Measurements from ENCODE around the gene ARHGAP24. TPM values are rescaled to one million over a fixed set of nuclear protein-coding genes. Genes with fewer than 3 reads are reported as not detected.

Gene ARHGAP24
- total and polyA plus RNA-seq, 4 donors = 10.0 to 79.4 (median 21.6) TPM

- WGBS, 2 donors = 69 to 85% methylated on average over 1 of the region's 1 CpG
- ATAC-seq (ENCODE audit: insufficient read depth, low FRiP score) = no peak
- H3K9ac ChIP-seq (ENCODE audit: insufficient read depth in 1 of 2, low read length in 2 of 2) = no peak overlapping the region
- peaks cover 0 to 10% (median 0%) of the 10 kb centered on the region in 5 donors for H3K4me1 ChIP-seq (ENCODE audit: control insufficient read depth in 5 of 5, insufficient read depth in 5 of 5, low read length in 5 of 5)
- H3K27ac ChIP-seq (ENCODE audit: low read depth in 1 of 2, low read length in 1 of 2) = no peak overlapping the region
- no peaks in the 10 kb centered on the region for H3K9me3 ChIP-seq (ENCODE audit: control insufficient read depth in 4 of 4, insufficient read depth in 3 of 4, low read length in 3 of 4)
- DNase-seq = peak in 1 of 3 donors; percentile 9
- H3K4me3 ChIP-seq = no peak overlapping the region
- TF ChIP-seq, protein P1, sequence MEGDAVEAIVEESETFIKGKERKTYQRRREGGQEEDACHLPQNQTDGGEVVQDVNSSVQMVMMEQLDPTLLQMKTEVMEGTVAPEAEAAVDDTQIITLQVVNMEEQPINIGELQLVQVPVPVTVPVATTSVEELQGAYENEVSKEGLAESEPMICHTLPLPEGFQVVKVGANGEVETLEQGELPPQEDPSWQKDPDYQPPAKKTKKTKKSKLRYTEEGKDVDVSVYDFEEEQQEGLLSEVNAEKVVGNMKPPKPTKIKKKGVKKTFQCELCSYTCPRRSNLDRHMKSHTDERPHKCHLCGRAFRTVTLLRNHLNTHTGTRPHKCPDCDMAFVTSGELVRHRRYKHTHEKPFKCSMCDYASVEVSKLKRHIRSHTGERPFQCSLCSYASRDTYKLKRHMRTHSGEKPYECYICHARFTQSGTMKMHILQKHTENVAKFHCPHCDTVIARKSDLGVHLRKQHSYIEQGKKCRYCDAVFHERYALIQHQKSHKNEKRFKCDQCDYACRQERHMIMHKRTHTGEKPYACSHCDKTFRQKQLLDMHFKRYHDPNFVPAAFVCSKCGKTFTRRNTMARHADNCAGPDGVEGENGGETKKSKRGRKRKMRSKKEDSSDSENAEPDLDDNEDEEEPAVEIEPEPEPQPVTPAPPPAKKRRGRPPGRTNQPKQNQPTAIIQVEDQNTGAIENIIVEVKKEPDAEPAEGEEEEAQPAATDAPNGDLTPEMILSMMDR (IDR thresholded peaks at IDR 0.05; ENCODE audit: control extremely low read depth, extremely low read depth) = no peak
- no peaks in the 10 kb centered on the region for H3K27me3 ChIP-seq (ENCODE audit: control insufficient read depth in 3 of 3, insufficient read depth in 3 of 3, low read length in 2 of 3)
- no peaks in the 10 kb centered on the region for H3K36me3 ChIP-seq (ENCODE audit: control insufficient read depth in 4 of 4, insufficient read depth in 4 of 4, low read length in 4 of 4)
These were observed 124.0 kb downstream of the ARHGAP24 start for GRCh38 chr4:85598936-85599335.

- WGBS, 2 donors = 78 to 83% methylated on average over 4 of the region's 4 CpGs
- Histone ChIP-seq H3K4me3 (no peak overlapping the region), H3K27ac (ENCODE audit: low read depth in 1 of 2, low read length in 1 of 2) (no peak overlapping the region), H3K9ac (ENCODE audit: insufficient read depth in 1 of 2, low read length in 2 of 2) (no peak overlapping the region), H3K36me3 (ENCODE audit: control insufficient read depth in 4 of 4, insufficient read depth in 4 of 4, low read length in 4 of 4) (no peaks in the 10 kb centered on the region), H3K9me3 (ENCODE audit: control insufficient read depth in 4 of 4, insufficient read depth in 3 of 4, low read length in 3 of 4) (no peaks in the 10 kb centered on the region), H3K4me1 (ENCODE audit: control insufficient read depth in 5 of 5, insufficient read depth in 5 of 5, low read length in 5 of 5) (peaks cover 0 to 10% (median 0%) of the 10 kb centered on the region in 5 donors), H3K27me3 (ENCODE audit: control insufficient read depth in 3 of 3, insufficient read depth in 3 of 3, low read length in 2 of 3) (no peaks in the 10 kb centered on the region)
- DNase-seq (no peak), ATAC-seq (ENCODE audit: insufficient read depth, low FRiP score) (no peak)
- TF ChIP-seq, protein P1 (IDR thresholded peaks at IDR 0.05; ENCODE audit: control extremely low read depth, extremely low read depth) = no peak
These were observed 125.6 kb downstream of the ARHGAP24 start for GRCh38 chr4:85600501-85600900.

DNA sequence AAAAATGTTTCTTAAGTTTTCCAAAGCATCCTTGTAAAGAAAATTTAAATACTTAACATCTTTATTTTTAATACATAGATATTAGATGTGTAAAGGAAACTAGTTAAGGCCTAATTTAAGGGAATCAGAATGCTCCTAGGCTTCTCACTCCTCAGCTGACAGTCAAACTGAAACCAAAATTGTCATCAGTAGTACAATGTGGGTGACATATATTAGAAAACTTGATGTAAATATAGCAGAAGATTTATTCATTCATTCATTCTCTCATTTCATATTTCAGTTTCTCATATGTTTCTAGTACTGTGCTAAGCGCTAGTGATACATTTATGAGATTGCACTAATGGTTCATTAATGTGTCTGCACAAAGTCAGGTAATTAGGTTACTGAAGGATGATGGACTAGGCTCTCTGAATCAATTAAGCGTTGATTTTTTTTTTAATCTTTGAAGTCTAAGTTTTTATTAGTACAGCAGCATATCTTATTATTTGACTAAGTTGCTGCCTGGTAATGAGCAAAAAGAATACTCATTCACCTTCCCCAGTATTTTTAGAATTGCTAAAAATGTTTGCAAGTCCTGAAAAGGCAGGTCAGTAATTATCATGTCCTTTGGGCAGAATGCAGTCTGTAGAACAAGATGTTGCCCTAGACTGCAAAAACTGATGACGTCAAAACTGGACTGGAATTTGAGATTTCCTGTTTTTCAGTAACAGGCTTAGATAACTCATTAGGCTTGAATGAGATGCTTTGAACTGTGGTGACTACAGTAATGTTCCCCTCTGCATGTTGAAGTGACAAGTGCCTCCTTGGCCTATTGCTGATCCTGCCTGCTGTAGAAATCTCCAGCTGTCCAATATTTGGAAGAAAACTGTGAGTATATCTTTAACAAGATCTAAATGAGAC is 128.7 kb downstream of the ARHGAP24 start:
- H3K9ac ChIP-seq (ENCODE audit: insufficient read depth in 1 of 2, low read length in 2 of 2) = no peak overlapping the region
- 78 to 82% methylated on average over 3 of the region's 3 CpGs for WGBS, 2 donors
- peak in 2 of 3 donors; percentile 1 to 37 for DNase-seq

More for the DNA sequence above, 128.7 kb downstream of the ARHGAP24 start:
- Histone ChIP-seq H3K36me3 (ENCODE audit: control insufficient read depth in 4 of 4, insufficient read depth in 4 of 4, low read length in 4 of 4) (no peaks in the 10 kb centered on the region), H3K27me3 (ENCODE audit: control insufficient read depth in 3 of 3, insufficient read depth in 3 of 3, low read length in 2 of 3) (no peaks in the 10 kb centered on the region), H3K4me3 (no peak overlapping the region), H3K9me3 (ENCODE audit: control insufficient read depth in 4 of 4, insufficient read depth in 3 of 4, low read length in 3 of 4) (no peaks in the 10 kb centered on the region), H3K27ac (ENCODE audit: low read depth in 1 of 2, low read length in 1 of 2) (no peak overlapping the region), H3K4me1 (ENCODE audit: control insufficient read depth in 5 of 5, insufficient read depth in 5 of 5, low read length in 5 of 5) (peaks cover 0 to 7% (median 0%) of the 10 kb centered on the region in 5 donors)
- no peak for ATAC-seq (ENCODE audit: insufficient read depth, low FRiP score)
- TF ChIP-seq, protein P1 (IDR thresholded peaks at IDR 0.05; ENCODE audit: control extremely low read depth, extremely low read depth) = no peak

Measured in lung (tissue), 12 donors.